Prostate gland (tissue), 2 donors: ENCODE results near the gene CFTR.

Experiments
- CTCF ChIP-seq, 4 experiments: fragments of 200-600 bp in 2 of 4; fragments of 450-650 bp in 2 of 4; sonication (generic) in 2 of 4; IDR thresholded peaks; 1 replicate in 3 of 4; 2 replicates in 1 of 4; pipeline ENCODE4 v1.5.1; 2016 to 2019; ENCODE audit warnings: antibody characterized with exemption in 4 of 4, mild to moderate bottlenecking in 2 of 4, moderate library complexity in 2 of 4
- POLR2A ChIP-seq: fragments of 450-650 bp; IDR thresholded peaks from one replicate; pipeline ENCODE4 v1.6.1; 2016; ENCODE audit warnings: antibody characterized with exemption, mild to moderate bottlenecking
- POLR2AphosphoS5 ChIP-seq: sonication (generic); formaldehyde crosslinking; IDR thresholded peaks from one replicate; pipeline ENCODE4 v1.6.1; 2017; ENCODE audit warnings: antibody characterized with exemption

- TF ChIP-seq CTCF (IDR thresholded peaks at IDR 0.05) (no peak), POLR2AphosphoS5 (no peak), POLR2A (no peak)
Observed at GRCh38 chr7:117631652-117632051, 151.8 kb downstream of the CFTR start.
